Stimulated activated CD4-positive, alpha-beta T cell treated with anti-CD3 and anti-CD28 coated beads, Interleukin-4, amount 100 ng/mL, for 48 hours (primary cell): ENCODE results near the gene SVEP1.
"Not testable (repeated sequence)": the region's sequence is repeated elsewhere in the genome, so short reads cannot be mapped to it uniquely, and the experiment has no call there.

ENCODE experiments used
- DNase-seq, 2 donors: peaks; one replicate each; pipeline ENCODE4 v3.0.0-alpha.2; 2020; ENCODE audit warnings: low read depth in 2 of 2

Gene SVEP1

DNA sequence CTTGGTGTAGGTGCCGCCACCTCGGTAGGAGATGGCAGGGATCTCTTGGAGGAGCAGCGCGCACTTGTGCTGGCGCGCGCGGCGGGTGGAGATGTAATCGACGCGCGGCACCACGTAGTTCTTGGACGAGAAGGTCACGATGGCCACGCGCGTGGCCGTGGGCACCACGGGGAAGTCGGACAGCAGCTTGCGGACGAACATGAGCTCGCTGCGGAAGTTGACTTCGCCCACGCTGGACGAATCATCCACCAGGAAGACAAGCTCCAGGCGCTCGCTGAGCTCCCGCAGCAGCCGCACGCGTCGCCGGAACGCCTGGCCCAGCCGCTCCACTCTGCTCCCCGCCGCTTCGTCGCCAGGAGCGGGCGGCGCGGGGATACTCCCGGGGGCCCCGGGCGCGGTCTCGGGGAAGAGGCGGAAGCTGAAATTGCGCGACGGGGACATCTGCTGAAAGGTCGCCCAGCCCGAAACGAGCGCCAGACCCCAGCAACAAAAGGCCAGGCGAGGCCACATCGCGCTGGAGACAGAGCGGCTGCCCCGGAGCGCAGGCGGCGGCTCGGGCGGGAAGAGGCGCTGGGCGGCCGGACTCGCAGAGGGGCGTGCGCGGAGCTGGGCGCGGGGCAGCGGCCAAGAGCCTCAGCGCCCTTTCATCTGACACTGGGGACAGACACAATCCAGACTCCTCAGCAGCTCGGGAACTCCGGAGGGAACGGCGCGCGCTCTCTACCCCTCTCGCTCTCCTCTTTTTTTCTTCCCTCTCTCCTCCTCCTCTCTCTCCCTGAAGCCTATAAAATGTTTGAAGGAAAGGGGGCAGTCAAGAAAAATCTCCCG lies at the start of gene SVEP1:
Gene SVEP1, minus strand, starts transcription at position 708 of the 828 bp plus-strand sequence. Its CDS starts 198 bp downstream, at position 510.
- no peak for DNase-seq

DNA sequence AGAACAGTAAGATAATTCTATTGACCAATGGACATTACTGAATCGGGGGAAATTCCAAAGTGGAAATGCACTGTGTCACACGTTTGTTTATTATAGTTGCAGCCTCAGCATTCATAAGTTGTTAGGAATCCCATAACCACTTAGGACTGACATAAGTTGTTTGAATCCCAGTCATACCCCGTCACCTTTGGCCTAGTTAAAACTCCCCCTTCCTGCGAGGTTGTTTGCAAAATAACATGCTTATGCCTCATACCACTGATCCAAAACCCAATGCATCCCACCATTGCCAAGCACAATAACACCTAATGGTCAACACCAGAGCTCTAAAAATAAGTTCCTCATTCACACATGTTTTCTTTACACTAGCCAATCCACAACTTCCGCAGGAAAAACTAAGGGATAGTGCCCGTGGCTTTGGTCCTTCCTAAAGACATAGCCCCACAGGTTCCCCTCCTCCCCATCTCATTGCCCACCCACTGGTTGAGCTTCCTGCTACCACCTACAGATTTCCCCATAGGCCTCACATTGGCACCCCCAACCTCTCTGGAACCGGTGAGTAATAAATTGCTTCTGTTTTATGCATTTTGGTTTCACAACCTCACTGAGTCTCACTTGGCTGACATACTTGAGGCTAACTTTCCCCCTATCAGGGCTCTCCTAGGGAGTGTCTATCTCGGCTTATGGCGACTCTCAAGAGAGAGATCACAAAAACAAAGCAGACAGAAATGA lies 46.7 kb upstream of the SVEP1 start:
- peak in 1 of 2 donors; percentile 9 for DNase-seq

DNA sequence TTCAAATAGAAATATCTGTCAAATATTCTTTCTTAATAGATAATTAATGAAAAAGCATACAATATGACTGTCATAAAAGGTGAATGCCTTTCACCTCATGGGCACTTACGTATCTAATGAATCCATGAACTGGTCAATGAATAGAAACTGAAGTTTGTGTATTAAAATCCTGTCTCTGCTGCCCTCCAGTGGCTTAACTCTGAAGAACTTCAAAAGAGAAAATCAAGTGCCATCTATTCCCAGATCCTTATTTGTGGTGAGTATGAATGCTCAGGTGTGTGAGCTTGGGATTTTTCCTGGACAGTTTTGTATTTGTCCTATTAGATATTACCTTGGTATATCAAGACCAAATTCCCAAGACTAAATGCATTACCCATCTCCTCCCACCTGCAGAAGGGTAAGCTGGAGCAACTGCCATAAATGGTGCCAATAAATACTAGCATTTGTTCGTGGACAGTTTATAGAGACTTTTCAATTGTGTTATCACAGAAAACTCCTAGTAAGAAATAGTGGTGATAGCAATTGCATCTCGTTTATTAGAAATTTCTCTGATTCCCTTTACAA lies 44.0 kb upstream of the SVEP1 start:
- no peak for DNase-seq

DNA sequence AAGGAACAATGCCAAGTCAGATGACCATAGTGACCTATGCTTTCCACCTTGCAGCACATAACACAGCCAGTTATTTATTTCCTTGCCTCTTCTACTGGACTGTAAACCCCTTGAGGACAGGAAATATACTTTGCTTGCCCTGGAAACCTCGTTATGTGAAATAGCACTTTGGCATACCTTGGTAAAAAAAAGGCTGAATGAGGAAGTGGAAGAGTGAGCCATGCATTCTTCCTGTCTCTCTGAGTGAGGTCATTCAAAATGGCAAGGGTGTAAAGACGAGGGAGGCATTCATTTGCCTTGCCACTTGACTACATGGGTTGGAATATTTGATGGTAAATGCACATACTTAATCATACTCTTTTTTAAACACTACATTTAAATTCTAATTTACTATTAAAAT lies 42.8 kb upstream of the SVEP1 start:
- no peak for DNase-seq

DNA sequence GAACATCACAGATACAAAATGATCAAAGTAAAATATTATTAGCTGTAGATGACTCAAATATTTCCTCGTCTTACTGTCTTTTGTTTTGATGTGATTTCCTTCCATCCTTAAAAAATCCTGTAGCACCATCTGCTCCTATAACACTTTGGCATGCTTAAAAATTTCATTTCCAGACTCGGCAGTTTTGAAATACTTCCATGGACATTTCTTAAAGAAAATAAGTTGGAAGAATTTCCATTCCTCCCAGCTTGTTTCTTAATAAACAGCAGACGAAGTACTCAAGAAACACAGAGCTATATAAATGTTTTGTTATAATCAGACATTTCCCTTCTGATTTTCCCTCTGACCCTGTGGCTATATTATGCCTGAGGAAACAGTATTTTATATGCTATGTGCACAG lies 41.2 kb upstream of the SVEP1 start:
- DNase-seq, result no peak

DNA sequence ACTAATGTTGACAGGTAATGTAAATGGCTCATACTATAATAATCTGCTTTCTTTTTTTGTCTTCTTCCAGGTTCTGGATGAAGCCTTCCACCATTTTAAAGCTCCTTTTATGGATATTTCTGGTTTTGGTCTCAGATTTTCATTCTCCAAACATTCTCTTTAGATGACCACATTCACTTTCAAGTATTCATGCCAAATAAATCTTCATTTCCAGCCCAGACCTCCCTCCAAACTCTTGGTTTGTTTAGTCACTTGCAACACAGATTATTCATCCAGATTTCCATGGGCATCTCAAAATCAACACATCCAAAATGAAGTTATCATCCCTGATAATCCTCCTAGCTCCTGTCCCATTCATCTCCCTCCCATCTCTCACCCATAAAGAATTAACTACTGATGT lies 40.3 kb upstream of the SVEP1 start:
- DNase-seq, result no peak

DNA sequence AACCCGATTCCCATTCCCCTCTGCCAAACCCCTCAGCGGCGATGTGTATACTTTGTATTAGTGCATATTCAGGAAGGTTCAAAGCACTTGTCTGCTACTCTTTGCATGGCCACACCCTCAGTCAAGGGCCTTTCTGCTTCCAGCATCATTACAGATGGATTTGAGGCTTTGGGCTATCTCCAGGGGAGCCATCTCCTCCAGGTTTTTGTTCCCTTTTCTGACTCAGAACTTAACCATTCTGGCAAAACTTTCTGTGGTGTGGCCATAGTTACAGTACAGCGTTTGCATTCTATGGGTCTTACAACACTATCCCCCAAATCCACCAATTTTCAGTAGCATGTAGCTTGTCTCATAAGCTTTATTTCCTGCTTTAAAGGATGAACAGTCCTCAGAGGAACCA lies 36.0 kb upstream of the SVEP1 start:
- DNase-seq, result no peak

DNA sequence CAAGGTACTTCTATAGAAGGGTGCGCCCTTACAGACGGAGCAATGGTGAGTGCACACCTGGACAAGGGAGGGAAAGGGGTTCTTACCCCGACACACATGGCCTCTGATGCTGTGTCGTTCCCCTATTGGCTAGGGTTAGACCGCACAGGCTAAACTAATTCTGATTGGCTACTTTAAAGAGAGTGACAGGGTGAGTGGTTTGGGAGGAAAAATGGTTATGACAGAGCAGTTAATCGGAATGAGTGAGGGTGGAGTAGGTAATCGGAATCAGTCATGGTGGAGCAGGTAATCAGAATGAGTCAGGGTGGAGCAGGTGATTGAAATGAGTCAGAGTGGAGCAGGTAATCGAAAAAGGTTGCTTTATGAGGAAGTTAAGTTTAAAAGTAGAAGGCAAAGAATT lies 35.0 kb upstream of the SVEP1 start:
- not testable (repeated sequence) for DNase-seq

DNA sequence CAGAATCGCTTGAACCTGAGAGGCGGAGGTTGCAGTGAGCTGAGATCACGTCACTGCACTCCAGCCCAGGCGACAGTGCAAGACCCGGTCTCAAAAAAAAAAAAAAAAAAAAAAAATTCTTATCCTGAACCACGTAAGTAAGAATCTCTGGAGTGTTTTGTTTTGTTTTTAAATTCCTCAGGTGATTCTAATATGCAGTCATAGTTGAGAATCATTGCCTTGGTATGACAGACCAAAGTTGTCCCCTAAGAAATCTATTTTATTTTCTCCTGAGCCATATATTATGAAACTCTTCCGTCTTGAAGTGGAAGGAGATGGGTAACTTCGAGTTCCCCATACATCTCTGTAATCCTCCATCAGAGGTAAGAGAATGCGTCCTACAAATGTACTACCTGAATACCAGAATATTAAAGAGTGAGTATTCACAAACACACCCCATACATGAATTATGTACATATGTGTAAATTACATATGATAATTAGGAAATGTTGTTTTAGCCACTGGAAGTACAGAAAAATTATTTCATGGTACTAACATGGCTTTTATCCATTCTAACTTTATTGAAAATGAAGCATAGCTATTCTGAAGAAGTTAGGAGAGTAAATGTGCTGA lies 26.7 kb upstream of the SVEP1 start:
- no peak for DNase-seq

DNA sequence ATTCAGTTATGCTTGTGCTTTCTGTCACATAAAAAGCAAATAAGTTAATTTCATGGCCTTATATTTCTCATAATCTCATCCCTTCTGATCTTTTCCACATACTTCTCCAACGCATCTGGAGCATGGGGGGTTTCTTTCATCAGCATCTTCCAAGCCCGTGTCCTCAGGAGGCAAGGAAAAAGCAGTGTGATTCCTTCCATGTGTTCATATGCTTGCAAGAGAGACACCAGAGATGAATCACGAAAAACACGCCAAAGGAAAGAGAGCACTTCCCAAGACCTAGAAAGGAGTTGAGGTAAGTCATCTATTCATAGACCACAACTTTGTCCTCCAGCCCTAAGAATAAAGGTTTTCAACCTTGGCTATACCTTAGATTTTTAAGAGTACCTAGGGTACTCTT lies 26.0 kb upstream of the SVEP1 start:
- DNase-seq, result no peak

DNA sequence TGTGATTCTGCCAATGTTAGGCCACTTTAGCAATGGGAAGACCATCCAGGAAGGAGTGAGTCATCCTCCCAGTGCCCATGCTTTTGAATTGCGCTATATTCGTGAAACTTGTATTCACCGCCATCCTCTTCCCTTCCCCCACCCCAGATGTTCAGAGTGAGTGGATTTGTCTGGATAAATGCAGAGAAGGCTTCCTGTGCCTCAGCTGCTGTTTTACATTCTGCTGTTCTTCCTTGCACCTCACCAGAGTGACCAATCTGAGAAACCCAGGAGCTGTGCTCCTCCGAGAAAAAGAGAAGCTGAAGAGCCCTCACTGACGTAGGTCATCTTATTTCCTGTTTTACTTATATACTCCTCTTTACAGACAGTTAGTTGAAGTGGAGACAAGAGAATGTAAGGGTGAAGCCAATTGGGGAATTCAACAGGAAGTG lies 24.6 kb upstream of the SVEP1 start:
- DNase-seq, result no peak

DNA sequence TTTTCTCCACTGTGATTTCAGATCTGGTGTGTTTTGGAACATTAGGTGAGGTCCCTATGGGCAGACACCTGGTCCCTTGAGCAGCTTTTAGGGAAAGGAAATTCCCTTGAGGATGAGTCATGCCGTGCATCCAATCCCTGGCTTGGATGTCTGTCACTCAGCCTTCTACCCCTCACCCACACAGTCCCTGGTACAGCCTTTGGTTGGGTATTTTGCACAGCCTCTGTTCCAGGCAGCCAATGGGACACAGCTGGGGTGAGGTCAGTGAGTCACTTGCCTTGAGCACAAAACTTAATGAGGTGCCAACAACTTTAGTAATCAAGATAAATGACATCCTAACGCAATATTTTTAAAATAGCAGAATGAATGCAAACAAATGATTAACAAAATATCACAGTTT lies 22.7 kb upstream of the SVEP1 start:
- DNase-seq, result no peak

DNA sequence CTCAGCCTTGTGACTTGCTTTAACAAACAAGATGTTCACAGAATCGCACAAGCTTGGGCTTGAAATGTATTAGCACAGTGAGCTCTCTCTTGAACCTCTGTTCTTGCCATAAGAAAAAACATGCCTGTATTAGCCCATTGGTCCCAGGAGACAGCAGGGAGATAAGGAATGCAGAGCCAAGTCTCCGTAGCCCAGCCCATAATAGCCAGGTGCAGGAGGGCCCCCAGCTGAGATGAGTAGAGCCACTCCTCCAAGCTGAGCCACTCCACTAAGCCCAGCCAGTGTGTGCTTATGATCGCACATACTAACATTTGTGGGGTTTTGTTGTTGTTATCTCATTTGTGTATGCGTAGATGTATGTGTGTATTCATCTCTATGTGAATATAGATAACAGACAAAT lies 21.6 kb upstream of the SVEP1 start:
- no peak for DNase-seq

DNA sequence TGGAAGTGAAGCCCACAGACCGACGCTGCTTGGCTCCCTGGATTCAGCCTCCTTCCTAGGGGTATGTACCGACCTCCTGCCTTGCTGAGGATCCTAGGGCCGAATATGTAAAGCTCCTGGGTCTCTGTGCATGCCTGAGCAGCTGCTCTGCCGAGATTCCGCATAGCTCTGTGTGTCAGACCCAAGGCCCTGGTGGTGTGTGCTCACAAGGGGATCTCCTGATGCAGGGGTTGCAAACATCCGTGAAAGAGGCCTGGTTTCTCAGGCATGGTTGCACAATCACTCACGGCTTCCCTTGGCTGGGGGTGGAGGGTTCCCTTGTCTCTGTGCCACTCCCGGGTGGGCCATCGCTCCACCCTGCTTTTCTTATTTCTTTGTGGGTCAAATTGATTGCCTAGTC lies 19.9 kb upstream of the SVEP1 start:
- no peak for DNase-seq

DNA sequence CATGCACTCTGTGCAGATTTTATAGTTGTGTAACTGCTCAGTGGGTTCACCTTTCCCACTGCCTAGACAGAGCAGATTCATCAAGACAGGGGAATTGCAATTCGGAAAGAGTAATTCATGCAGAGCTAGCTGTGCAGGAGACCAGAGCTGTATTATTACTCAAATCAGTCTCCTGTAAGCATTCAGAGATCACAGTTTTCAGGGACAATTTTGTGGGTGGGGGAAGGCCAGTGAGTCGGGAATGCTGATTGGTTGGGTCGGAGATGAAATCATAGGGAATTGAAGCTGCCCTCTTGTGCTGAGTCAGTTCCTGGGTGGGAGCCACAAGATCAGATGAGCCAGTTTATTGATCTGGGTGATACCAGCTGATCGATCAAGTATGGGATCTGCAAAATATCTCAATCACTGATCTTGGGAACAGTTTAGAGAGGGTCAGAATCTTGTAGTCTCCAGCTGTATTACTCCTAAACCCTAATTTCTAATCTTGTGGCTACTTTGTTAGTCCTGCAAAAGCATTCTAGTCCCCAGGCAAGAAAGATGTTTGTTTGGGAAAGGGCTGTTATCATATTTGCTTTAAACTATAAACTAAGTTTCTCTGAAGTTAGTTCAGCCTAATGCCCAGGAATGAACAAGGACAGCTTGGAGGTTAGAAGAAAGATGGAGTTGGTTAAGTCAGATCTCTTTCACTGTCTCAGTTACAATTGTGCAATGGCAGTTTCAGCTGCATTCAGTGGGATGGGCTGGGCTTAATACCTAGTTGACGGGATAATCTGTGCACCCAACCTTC lies 12.7 kb upstream of the SVEP1 start:
- DNase-seq, result no peak

DNA sequence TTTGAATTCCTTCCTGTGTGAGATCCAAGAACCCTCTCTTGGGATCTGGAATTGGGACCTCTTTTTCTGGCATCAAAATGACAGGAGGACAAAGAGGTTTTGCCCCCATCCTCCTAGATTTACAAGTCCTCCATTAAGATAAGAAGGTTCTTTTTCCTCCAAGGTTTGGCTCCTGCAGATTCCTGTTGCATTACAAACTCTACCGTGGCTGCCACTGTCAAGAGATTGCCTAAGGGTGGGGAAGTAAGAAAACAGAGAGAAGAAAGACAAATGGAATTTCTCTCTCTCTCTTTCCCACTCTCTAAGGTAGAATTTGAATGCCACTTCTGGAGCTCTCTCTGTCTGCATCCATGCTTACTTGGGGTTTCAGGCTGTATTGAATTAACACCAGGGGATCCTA lies 12.0 kb upstream of the SVEP1 start:
- no peak for DNase-seq

DNA sequence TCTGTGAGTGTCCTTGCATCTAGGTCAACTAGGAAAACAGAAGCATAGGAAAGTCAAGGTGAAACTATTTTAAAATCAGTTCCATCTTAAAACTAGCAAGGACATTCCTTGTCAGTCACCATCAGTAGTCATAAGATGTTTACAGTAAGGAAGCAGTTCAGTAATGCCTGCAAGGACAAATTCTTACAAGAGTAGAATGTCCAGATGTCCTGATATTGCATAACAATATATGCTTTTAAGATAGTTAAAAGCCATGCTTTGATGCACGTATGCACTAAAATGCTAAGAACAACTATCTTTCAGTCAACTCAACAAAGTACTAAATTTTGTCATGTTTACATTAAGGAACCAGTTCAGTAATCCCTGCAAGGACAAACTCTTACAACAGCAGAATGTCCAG lies 11.3 kb upstream of the SVEP1 start:
- DNase-seq, result no peak

DNA sequence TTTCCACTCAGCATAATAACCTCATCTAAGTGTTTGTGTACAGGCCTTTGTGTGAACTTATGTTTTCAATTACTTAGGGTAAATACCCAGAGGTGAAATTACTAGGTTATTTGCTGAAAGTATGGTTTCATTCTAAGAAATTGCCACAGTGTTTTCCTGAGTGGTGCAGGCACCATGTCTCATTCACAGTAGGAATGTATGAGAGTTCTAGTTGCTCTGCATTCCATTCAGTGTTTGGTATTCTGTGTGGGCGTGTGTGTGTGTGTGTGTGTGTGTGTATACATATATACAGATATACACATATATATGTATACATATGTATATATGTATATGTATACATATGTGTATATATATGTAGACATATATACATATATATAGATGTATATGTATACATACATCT lies 8.8 kb upstream of the SVEP1 start:
- DNase-seq, result no peak

DNA sequence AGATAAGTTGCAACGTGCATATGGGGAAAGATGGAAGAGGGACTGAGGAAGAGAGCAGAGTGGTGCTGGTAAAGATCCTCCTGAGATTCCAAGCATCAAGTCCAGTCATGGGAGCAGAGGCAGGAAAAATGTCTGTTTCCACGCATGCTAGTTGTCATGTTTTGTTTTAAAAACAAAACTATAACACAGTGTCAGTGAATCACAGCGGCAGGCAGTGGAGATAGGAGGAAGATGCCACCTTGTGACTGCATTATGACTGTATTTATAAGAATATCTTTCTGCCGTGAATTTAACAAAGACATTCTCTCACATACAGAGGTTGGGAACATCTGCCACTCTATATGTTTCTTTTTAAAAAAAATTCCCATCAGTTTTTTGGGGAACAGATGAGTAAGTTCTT lies 3.7 kb upstream of the SVEP1 start:
- no peak for DNase-seq

DNA sequence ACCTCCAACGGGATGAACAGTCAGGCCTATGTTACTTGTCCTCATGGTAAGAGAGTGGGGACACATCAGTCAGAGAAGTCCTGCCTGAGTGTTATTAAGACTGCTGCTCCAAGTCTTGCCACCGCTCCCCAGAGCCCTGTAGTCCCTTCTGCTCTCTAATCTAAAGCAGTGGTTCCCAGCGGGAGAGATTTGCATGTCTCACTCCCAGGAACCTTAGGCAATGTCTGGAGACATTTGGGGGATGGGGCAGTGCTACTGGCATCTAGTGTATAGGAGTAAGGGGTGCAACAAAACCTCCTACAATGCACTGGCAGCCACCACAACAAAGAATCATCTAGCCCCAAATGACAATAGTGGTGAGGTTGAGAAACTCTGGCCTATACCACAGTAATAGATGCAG lies 2.6 kb upstream of the SVEP1 start:
- DNase-seq, result no peak

DNA sequence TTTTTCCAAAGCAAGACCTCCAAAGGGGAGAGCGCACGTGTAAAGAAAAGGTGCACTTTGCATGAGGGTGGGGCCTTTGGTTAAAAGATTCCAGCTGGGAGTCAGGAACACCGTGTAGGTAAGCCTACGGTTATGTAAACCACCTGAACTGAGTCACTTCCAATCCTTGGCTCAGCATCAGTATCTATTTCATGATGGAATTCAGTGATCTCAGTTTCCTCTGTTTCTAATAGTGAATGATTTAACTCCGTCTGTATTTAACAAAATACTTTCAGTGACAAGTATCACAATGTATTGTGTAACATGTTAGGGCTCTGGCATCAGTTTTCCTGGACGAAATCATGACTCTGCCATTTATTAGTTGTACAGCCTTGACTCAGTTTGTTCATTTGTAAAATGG lies 1.3 kb upstream of the SVEP1 start:
- DNase-seq, result no peak

DNA sequence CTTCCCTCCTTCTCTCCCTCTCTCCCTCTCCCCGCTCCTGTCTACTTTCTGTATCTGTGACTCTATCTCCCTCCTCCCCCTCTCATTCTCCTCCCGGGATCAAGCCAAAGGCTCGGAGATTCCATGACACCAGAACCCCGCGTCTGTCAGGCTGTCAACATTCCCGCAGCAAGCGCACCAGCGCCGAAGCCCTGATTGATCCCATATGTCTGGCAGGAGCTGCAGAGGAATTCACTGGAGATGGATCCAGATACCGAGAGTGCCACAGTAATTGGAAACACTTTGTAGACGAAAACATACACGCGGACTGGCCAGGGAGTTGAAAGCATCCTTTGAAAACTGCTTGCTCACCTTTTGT lies 300 bp upstream of the SVEP1 start:
- DNase-seq, result no peak
